Stimulated activated CD8-positive, alpha-beta memory T cell treated with anti-CD3 and anti-CD28 coated beads, Interleukin-4, amount 100 ng/mL, for 1 hour (primary cell): ENCODE results near the gene SLC25A29.

ENCODE experiments used
- DNase-seq, 2 donors: peaks; one replicate each; pipeline ENCODE4 v3.0.0-alpha.2; 2020; ENCODE audit warnings: low read depth in 2 of 2, low spot score in 1 of 2

The SLC25A29 gene

DNA sequence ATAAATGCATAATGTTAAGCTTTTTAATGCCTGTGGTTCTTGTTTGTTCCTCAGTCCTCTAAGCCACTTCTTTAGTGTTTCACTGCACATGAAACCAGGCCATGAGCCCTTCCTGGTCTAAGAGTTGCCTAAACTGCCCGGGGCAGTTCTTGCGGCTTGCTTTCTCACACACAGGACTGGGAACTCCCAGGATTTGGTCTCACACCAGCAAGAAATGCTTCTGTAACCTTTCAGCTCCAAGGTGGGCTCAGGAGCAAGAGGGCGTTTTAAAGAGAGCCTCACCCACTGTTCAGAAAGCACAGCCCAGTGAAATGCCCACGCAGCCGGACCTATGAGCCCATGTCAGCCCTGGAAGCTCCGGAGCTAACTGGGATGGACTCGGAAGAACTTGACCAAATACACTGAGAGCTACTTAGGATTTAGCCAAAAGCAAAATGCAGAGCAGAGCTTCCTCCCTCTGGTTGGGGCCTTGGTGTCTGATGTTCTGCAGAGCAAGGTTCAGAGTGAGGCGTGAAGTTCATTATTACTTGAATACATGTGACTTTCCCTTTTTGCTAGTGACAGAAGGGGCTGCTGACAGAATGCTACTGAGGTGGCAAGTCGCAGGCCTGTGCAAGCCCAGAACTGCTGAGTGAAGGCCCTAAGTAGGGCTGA is 23.4 kb downstream of the SLC25A29 start:
- no peak for DNase-seq

DNA sequence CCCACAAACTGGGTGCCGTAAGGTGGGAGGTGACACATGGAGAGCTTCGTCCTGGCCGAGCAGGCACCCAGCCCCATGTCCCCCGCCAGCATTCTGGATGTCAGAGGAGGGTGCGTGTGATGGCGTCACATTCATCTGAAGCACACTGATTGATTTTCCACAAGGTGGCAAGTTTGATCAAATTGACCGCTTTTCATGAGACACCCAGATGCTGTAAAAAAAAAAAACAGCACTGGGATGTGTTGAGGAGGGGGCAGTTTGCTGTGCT is 24.2 kb downstream of the SLC25A29 start:
- DNase-seq = no peak

DNA sequence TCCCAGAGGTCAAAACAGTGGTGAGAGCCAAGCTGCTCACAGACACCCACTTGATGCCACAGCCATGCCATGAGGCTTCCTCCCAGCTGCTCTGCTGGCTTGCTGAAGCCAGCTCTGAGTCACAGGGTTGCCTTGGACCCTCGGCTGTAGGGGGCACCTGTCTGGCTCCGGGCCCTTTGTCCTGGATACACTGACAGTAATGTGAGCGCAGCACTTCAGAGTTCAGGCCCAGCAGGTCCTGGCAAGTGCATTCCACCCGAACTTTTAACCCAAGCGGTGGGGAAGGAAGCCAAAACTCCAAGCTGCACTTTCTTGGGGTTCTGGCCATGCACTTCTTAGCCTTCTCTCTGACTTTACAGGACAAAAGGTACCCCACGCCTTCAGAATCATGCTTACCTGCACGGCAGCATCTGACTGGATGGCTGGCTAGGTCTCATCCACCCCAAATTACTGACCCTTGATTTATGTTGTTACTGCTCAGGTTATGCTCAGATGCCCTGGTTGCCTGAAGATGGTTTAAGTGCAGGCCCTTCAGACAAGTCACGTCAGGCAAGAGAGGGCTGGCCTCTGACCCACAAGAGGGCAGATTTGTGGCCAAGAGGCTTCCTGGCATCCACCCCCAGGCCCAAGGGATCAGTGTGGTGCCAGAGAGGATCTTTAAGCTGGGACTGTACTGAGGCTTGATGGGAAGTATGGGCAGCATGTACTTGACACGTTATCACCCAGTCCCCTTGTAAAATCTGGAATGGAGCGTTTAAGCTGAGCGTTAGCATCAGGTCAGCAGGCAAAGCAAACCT is 24.8 kb downstream of the SLC25A29 start:
- no peak for DNase-seq

DNA sequence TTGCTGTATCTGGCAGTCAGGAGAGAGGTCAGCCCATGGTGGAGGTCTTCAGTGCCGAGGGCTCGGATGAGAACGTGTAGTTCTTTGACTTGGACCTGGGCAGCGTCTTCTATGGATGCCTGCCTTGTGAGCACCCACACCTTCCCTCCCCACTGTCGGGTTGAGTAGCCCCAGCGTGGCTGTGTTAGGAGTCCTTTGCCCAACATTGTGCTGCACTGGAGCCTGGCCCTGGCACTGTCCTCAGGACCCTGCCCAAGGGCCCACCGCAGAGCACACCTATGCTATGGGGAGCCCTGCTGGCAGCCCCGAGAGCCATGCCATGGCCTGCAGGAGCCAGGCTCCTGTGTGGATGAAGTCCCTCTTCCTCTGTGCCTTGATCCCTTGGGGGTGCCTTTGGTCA is 26.7 kb downstream of the SLC25A29 start:
- DNase-seq = no peak

DNA sequence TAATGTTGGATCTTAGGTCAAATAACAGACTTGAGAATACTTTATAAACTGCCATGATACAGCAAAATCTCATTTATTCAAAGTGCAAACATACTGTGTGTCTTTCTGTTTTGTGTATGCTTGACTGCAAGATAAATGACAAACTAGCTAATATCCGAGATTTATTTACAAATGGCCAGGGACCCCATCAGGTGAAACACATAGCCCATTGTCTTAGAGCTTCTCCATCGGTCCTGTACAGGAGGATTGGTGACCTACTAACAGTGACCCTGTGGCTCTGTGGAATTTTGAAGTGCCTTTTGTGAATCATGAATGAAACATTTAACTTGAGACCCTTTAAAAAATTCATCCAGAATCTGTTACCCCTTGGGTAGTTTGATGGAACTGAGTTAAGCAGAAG is 27.1 kb downstream of the SLC25A29 start:
- no peak for DNase-seq

DNA sequence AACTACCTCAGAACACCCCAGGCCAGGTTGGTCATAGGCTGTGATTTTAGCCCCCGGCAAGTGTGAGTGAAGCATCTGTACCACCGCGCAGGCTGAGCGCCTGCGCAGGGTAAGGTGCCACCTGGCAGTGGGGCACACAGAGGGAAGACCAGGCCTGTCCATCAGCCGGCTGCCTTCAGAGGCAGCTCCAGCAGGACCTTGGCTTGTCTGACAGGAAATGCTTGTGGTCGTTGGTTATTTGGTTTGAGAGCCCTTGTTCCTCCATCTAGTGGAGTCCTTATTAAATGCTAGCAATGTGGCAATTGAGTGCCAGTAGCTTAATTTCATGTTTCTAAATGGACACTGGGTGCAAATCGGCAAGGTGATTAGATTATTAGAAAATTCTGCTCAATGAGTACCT is 27.5 kb downstream of the SLC25A29 start:
- no peak for DNase-seq

DNA sequence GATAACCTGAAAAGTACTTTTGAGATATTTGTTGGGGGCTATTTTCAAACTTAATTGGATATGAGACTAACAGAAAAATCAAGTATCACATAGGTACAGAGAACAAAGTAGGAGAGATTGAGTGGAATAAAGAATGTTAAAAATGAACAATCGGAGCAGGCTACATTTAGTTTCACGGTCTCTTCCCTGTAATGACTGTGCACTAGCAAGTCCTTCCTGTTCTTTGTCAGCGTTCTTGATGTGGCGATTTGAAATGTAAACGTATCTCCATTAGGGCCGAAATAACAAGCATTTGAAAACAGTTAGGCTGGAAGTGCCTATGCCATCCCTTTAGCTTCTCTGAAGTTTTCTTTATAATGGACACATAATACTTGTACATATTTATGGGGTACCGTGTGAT is 31.0 kb downstream of the SLC25A29 start:
- DNase-seq = no peak

DNA sequence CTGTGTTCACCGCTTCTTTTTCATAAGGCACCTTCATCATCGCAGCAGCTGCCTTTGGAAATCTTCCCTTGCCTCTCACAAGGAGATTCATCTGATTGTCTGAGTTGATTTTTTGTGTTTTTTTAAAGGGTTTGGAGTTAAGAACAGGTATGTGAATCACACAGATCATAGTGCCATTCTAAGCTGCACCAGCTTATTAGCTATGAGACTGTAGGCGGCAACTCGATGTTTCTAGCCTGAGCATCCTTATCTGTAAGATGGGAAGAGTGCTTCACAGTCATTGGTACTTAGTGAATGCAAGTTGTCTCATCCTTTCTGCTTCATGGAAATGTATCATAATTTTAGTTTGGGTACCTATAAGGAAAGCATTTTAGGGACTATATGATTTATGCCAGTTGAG is 32.0 kb downstream of the SLC25A29 start:
- DNase-seq = no peak

DNA sequence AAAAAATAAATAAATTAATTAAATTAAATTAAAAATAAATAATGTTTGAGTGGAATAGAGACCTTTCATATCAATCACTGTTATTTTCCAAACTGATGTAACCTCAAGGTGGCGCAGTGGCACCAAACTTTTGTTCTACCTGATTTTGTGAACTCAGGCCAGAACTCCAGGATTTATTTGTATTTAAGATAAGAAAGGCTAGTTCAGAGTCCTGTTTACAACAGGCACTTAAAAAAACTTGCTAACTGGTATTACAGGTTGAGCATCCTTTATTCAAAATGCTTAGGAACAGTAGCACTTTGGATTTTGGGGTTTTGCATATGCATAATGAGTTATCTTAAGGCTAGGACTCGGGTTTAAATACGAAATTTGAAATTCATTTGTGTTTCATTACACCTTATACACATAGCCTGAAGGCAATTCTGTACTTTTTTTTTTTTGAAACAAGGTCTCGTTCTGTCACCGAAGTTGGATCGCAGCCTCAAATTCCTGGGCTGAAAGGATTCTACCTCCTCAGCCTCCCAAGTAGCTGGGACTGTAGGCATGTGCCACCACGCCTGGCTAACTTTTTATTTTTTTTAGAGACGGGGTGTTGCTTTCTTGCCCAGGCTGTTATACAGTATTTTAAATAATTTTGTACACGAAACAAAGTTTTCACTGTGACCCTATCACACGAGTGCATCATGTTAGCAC is 34.9 kb downstream of the SLC25A29 start:
- DNase-seq = no peak

DNA sequence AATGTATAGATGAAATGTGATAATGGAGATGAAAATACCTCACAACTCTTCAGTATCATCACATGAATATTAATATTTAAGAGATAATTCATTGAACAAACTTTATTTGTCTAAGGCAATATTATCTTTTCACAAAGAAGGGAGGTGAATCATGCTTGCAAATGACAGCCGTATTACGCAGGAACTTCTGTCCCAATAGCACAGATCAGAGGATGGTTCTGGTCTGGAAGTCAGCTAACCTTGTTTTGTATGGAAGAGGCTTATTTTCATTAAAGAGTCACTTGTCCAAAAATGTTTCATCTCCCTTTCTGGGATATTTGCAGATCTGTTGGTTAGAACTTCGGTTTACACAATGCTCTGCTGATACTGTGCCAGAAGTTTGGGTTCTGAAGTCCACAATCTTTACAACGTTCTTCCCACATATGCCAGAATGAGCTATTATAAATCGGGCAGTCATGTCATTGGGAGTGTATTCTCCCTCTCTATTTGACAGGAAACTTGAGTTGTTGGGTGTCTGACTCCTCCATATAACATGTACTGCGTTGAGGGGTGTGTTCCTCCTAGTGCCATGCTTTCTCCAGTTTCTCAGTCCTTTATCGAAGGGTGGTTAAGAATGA is 37.5 kb downstream of the SLC25A29 start:
- no peak for DNase-seq

DNA sequence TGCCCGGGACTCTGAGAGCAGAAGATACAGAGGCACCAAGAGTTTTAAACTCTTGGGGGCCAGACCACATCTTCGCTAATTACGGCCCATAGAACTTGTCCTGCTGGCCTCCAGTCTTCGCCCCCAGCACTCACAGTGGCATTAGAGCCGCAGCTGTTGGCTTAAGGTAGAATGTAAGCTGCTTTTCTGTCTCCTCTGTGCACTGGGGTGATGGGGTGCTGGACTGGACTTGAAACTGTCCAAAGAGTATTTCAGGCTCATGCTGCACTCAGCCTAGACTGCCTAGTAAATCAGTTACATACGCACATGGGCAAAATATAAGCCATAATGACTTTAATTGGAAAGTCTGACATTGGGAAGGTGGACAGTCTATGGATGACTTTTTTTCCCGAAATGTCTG is 38.3 kb downstream of the SLC25A29 start:
- DNase-seq = no peak

DNA sequence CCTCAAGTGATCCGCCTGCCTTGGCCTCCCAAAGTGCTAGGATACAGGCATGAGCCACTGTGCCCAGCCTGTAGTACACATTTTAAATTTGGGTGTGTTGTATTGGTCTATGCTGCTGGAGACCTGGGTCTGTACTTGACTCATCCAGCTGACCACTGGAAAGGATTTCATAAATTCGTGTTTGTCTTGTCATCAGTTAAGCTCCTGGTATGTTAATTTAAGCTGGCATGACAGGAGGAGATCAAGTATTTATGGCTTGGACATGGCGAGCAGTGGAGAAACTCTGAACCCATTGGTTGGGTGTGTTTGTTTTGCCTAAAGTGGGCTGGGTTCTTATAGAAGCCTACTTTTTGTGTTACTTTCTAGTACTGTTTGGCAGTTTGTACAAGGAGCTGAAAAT is 43.1 kb downstream of the SLC25A29 start:
- no peak for DNase-seq

DNA sequence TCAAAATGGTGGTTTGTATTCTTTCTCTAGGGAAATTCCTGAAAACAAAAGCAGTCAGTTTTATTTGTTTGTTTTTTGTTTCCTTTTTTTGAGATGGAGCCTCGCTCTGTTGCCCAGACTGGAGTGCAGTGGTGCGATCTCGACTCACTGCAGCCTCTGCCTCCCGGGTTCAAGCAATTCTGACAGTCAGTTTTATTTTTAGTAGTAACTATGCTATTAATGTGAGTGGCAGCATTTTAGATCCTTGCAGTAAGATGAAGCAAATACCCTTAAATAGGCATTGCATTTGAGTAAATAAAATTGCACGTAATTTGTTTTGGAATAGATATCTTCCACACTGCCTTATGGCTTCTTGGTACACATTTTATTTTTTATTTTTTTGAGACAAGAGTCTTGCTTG is 43.7 kb downstream of the SLC25A29 start:
- no peak for DNase-seq

DNA sequence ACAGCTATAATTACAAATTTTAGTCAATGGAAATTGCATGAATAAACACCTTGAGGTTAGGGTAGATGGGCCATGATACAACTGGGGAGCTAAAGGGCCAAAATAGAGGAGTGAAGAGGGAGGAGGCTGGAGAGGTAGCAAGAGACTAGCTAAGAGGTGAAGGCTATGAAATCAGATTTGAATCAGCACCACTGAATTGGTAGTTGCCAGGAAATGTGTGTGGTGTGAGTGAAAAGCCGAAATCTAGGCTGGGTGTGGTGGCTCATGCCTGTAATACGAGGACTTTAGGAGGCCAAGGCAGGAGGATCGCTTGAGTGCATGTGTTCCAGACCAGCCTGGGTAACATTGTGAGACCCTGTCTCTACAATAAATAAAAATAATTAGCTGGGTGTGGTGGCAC is 44.6 kb downstream of the SLC25A29 start:
- DNase-seq = no peak

DNA sequence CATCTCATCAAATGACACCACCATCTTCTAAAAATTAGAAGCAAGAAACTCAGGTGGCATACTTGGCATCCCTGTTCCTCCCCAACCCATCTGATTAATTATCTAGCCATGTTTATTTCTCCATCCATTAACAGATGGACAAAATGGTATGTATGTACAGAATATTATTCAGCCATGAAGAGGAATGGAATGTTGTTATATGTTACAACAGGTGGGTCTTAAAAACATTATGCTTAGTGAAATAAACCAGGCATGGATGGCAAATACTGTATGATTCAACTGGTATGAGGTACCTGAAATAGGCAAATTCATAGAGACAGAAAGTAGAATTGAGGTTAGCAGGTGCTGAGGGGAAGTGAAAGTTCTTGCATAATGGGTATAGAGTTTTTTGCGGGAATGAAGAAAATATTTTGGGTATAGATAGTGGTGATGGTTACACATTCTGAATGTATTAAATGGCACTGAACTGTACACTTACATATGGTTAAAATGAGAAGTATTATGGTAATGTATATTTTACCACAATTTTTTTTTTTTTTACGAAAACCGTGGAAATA is 49.8 kb downstream of the SLC25A29 start:
- no peak for DNase-seq

DNA sequence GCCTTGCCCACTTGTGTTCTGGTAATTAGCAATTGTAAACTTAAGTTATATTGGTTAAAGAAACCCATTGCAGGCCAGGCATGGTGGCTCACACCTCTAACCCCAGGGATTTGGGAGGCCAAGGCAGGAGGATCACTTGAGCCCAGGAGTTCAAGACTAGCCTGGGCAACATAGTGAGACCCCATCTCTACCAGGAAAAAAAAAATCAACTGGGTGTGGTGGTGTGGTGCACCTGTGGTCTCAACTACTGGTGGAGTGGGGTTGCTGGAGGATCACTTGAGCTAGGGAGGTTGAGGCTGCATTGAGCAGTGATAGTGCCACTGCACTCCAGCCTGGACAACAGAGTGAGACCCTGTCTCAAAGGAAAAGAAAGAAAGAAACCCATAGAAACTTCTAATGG is 53.6 kb downstream of the SLC25A29 start:
- no peak for DNase-seq

DNA sequence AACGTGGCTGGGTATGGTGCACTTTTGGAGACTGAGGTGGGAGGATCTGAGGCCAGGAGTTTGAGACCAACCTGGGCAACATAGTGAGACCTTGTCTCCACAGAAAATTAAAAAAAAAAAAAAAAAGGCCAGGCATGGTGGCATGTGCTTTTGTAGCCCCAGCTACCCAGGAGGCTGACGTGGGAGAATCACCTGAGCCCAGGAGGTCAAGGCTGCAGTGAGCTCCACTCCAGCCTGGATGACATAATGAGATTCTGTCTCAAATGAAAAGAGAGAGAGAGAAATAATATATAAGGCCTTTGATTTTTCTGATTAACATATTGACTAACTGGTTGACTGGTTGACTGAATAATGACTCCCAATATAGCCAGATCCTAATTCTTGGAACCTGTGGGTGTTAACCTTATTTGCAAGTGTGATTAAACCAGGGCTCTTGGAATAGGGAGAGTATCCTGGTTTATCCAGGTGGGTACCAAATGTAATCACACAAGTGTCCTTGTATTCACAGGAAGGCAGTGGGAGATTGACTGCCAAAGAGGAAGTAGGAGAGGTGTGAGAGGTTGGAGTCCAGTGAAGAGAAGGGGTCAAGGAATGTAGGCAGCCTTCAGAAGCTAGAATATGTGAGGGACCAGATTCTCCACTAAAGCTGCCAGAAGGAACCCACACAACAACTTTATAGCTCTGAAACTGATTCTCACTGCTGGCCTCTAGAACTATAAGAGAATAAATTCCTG is 55.3 kb downstream of the SLC25A29 start:
- no peak for DNase-seq

DNA sequence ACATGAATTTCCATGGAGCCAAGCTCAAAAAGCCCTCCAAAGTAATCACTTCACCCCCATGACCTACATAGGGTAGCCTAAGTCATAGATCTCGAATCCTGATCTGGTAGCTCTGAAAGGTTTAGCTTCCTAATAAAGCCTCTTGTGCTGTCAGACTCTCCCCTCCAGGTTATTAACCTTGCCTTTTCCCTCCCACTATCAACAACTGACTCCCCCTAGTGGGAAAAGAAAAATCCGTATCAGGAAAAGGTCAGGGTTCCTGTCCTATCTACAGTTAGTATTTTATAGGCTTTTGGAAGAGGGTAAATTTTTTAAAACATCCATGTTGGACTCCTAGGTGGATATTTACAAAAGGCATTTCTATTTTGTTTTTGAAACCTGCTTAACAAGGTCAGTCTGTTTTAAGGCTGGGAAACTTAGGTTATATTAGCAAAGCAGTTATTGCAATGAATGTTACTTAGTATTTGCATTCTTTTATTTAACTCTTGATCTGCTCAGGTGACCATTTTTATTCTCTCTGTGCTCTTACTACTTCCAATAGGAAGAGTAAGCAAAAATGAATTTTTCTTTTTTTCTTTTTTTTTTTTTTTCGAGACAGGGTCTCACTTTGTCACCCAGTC is 59.3 kb downstream of the SLC25A29 start:
- no peak for DNase-seq

DNA sequence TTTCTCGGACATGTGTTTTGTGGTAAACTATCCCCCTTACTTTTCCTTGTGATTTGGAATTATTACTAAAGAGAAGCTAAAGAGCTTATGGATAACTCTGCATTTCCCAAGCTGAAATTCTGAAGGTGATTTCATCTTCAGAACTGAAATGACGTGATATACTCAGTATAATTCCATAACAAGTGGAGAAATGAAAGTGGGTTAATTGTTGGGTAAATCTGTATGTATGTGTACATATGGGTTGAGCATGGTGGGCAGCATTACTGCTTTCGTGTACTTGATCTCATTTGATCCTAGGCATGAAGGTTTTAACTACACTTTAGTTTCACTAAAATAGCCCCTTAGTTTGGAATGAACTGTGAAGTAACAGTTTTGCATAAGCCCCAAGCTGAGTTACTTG is 63.2 kb downstream of the SLC25A29 start:
- no peak for DNase-seq

DNA sequence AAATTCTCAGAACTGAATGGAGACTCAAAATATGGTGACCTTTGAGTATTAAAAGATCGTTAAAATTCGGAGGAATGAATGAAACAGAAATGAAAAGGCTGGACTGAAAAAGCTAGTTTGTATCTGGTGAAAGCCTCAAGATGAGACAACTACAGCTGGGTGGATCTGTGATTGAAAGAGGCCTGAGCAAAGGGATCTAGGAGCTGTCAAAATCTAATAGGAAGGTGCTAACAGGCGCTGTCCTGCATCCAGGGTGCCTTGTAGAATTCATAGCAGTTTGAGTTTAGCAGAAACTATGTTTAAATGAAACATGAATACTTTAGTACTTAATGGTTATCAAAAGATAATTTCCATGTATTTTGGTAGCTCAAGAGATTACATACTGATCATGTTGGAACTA is 65.0 kb downstream of the SLC25A29 start:
- no peak for DNase-seq
